SU-DHL-6 (cell line): ENCODE measurements around the gene SLC2A2.

Source experiments
- H2AFZ ChIP-seq: fragments of 200-600 bp; sonication (generic); 2 replicates; pipeline ENCODE4 v1.6.1; 2014; ENCODE audit warnings: low read depth, mild to moderate bottlenecking, moderate library complexity, mixed read lengths, antibody characterized with exemption, low read length; ENCODE audit not compliant: severe bottlenecking
- H3F3A ChIP-seq: fragments of 200-600 bp; shearing (Covaris generic); 2 replicates; pipeline ENCODE4 v1.6.0; 2016; ENCODE audit warnings: antibody characterized with exemption, mild to moderate bottlenecking; ENCODE audit not compliant: insufficient read depth
- H3K27ac ChIP-seq: fragments of 200-600 bp; sonication (generic); 2 replicates; pipeline ENCODE4 v1.5.1; 2016; ENCODE audit warnings: low read depth, mild to moderate bottlenecking, low read length, moderate library complexity, mixed read lengths
- H3K27me3 ChIP-seq: fragments of 200-600 bp; sonication (generic), shearing (Covaris generic); 2 replicates; pipeline ENCODE4 v1.6.0; 2014; ENCODE audit warnings: mild to moderate bottlenecking, low read length
- H3K36me3 ChIP-seq: fragments of 200-600 bp; sonication (generic); 2 replicates; pipeline ENCODE4 v1.6.1; 2014; ENCODE audit warnings: mild to moderate bottlenecking, low read length, mixed read lengths
- H3K4me2 ChIP-seq: fragments of 300-600, 200-600 bp; shearing (Covaris generic), sonication (generic); 2 replicates; pipeline ENCODE4 v1.6.0; 2014; ENCODE audit warnings: low read length, low read depth, mild to moderate bottlenecking; ENCODE audit not compliant: poor library complexity, severe bottlenecking
- H3K4me3 ChIP-seq: fragments of 200-600 bp; sonication (generic); 2 replicates; pipeline ENCODE4 v1.5.1; 2014; ENCODE audit warnings: antibody characterized with exemption, low read length, mild to moderate bottlenecking, mixed read lengths; ENCODE audit not compliant: insufficient read depth, poor library complexity, severe bottlenecking
- H3K79me2 ChIP-seq: fragments of 200-600 bp; sonication (generic); 2 replicates; pipeline ENCODE4 v1.6.1; 2014; ENCODE audit warnings: mild to moderate bottlenecking, low read length, moderate library complexity; ENCODE audit not compliant: insufficient read depth
- H3K9ac ChIP-seq: fragments of 200-600 bp; sonication (generic); 2 replicates; pipeline ENCODE4 v1.7.0; 2014; ENCODE audit warnings: mild to moderate bottlenecking, low read length
- H3K9me2 ChIP-seq: fragments of 200-600 bp; sonication (generic); replicated peaks from 2 replicates; pipeline ENCODE4 v1.6.1; 2014; ENCODE audit warnings: low read length; ENCODE audit not compliant: insufficient read depth
- H3K9me3 ChIP-seq: fragments of 200-600 bp; sonication (generic); 2 replicates; pipeline ENCODE4 v1.6.1; 2014; ENCODE audit warnings: low read length, mixed read lengths; ENCODE audit not compliant: insufficient read depth
- H4K20me1 ChIP-seq: fragments of 200-600 bp; sonication (generic); 2 replicates; pipeline ENCODE4 v1.6.1; 2014; ENCODE audit warnings: low read depth, mild to moderate bottlenecking, antibody characterized with exemption, low read length, moderate library complexity, mixed read lengths
- CTCF ChIP-seq: fragments of 200-600 bp; sonication (generic); IDR thresholded peaks from one replicate; pipeline ENCODE4 v1.5.1; 2017; ENCODE audit warnings: antibody characterized with exemption, mild to moderate bottlenecking, low read length, moderate library complexity; ENCODE audit not compliant: insufficient read depth, poor library complexity, severe bottlenecking
- EZH2phosphoT487 ChIP-seq: fragments of 200-600 bp; sonication (generic), shearing (Covaris generic); conservative IDR thresholded peaks from 2 replicates; pipeline ENCODE4 v1.6.1; 2018; ENCODE audit warnings: mild to moderate bottlenecking, antibody characterized with exemption, low read length, moderate library complexity, mixed read lengths

SLC2A2 gene

GRCh38 chr3:171005648-171006047 is 20.9 kb downstream of the SLC2A2 start:
- Histone ChIP-seq H3K9me2 (no peaks in the 10 kb centered on the region), H3F3A (no peaks in the 10 kb centered on the region), H3K9ac (no peak overlapping the region), H3K27me3 (no peaks in the 10 kb centered on the region), H3K36me3 (no peaks in the 10 kb centered on the region), H3K27ac (no peak overlapping the region), H3K79me2 (no peaks in the 10 kb centered on the region), H4K20me1 (no peaks in the 10 kb centered on the region), H3K4me2 (no peak overlapping the region), H3K9me3 (no peaks in the 10 kb centered on the region), H3K4me3 (no peak overlapping the region), H2AFZ (no peak overlapping the region)
- TF ChIP-seq EZH2phosphoT487 = no peak
- no peak for TF ChIP-seq CTCF

- TF ChIP-seq CTCF (no peak), EZH2phosphoT487 (no peak)
- Histone ChIP-seq H3K4me3 (no peak overlapping the region), H2AFZ (no peak overlapping the region), H3K27ac (no peak overlapping the region), H3K27me3 (no peaks in the 10 kb centered on the region), H4K20me1 (no peaks in the 10 kb centered on the region), H3F3A (no peaks in the 10 kb centered on the region), H3K9ac (no peak overlapping the region), H3K4me2 (no peak overlapping the region), H3K79me2 (no peaks in the 10 kb centered on the region), H3K36me3 (no peaks in the 10 kb centered on the region), H3K9me3 (no peaks in the 10 kb centered on the region), H3K9me2 (no peaks in the 10 kb centered on the region)
Observed at GRCh38 chr3:171001957-171002694, 24.4 kb downstream of the SLC2A2 start.

- Histone ChIP-seq H3K9me2 (no peaks in the 10 kb centered on the region), H3F3A (no peaks in the 10 kb centered on the region), H3K4me2 (no peak overlapping the region), H2AFZ (no peak overlapping the region), H3K79me2 (no peaks in the 10 kb centered on the region), H3K4me3 (no peak overlapping the region), H3K27ac (no peak overlapping the region), H3K27me3 (no peaks in the 10 kb centered on the region), H3K9ac (no peak overlapping the region), H4K20me1 (no peaks in the 10 kb centered on the region), H3K9me3 (no peaks in the 10 kb centered on the region), H3K36me3 (no peaks in the 10 kb centered on the region)
- no peak for TF ChIP-seq EZH2phosphoT487
- no peak for TF ChIP-seq CTCF
Observed at GRCh38 chr3:171001250-171001893, 25.1 kb downstream of the SLC2A2 start.
